Subcutaneous adipose tissue (tissue), 4 donors: ENCODE results near the gene TEAD3. TPM values are rescaled to one million over a fixed set of nuclear protein-coding genes. Genes with fewer than 3 reads are reported as not detected.

Source experiments
- CTCF ChIP-seq: fragments of 450-650 bp; IDR thresholded peaks from one replicate; pipeline ENCODE4 v1.5.1; 2016; ENCODE audit warnings: low read depth, mild to moderate bottlenecking, control low read depth, antibody characterized with exemption, moderate library complexity
- total RNA-seq, 4 donors: library from RNA; depleted of rRNA; stranded (reverse); fragments of >200 nt; gene quantifications; one replicate each; pipeline ENCODE4 v1.1.0, GENCODE V29; 2016

Gene TEAD3
- total RNA-seq, 4 donors from 2014 or later, result 4.1 to 6.2 (median 4.7) TPM

GRCh38 chr6:35483893-35484645 is 12.8 kb downstream of the TEAD3 start:
- TF ChIP-seq CTCF, result no peak

DNA sequence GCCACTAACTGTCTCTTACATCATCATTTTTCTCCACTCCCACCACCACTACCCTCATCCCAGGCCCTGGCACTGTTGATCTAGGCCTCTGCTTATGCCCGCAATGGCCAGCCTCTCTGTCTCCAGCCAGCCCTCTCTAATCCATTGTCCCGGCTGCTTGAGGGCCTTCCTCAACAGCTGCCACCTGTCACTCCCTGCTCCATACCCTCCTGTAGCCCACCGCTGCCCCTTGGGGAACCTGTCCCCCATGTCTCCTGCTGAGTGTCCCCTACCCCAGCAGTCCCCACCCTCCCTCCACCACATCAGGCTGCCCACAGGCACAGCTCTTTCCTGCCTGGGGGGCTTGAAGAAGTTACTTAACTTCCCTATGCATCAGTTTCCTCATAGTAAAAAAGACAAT is 13.4 kb downstream of the TEAD3 start:
- no peak for TF ChIP-seq CTCF

DNA sequence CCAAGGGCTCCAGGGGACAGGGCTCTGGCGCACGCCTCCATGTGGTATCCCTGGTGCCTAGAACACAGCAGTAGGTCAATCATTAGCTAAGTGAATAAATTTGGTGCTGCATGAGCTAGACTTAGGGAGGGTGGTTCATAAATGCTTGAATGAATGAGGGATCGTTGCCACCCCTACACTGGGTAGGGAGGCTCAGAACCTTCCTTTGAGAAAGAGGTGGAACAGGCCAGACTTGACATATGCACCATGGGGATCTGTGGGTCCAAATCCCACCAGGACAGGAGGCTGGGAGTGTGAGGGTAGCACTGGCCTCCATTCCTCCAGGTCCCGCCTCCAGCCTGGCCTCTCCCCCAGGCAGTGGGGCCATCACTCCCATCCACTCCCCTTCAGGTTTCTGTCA is 13.8 kb downstream of the TEAD3 start:
- TF ChIP-seq CTCF, result no peak

- TF ChIP-seq CTCF, result no peak
Measured at GRCh38 chr6:35481226-35481625, 15.7 kb downstream of the TEAD3 start.

- TF ChIP-seq CTCF, result no peak
Measured at GRCh38 chr6:35480176-35480575, 16.7 kb downstream of the TEAD3 start.

GRCh38 chr6:35478259-35478658 is 18.6 kb downstream of the TEAD3 start:
- TF ChIP-seq CTCF, result no peak

GRCh38 chr6:35477551-35478179 is 19.2 kb downstream of the TEAD3 start:
- TF ChIP-seq CTCF, result no peak
